Mucosa of rectum (tissue), 2 donors: ENCODE results near the gene MRI1.
"Not testable (repeated sequence)": the region's sequence is repeated elsewhere in the genome, so short reads cannot be mapped to it uniquely, and the experiment has no call there.

Experiments used
- H3K27ac ChIP-seq, 2 donors: one replicate each; pipeline ENCODE4 v1.7.0; 2013; ENCODE audit warnings: inconsistent platforms in 2 of 2, low read depth in 2 of 2, low read length in 2 of 2
- H3K27me3 ChIP-seq, 2 donors: one replicate each; pipeline ENCODE4 v1.7.0; 2013; ENCODE audit warnings: low read length in 2 of 2; ENCODE audit not compliant: control insufficient read depth in 2 of 2, insufficient read depth in 2 of 2
- H3K36me3 ChIP-seq, 2 donors: one replicate each; pipeline ENCODE4 v1.7.0; 2013; ENCODE audit warnings: low read length in 2 of 2; ENCODE audit not compliant: control insufficient read depth in 2 of 2, insufficient read depth in 2 of 2
- H3K4me1 ChIP-seq, 2 donors: one replicate each; pipeline ENCODE4 v1.7.0; 2013; ENCODE audit warnings: low read length in 2 of 2, mild to moderate bottlenecking in 1 of 2; ENCODE audit not compliant: control insufficient read depth in 2 of 2, insufficient read depth in 2 of 2
- H3K4me3 ChIP-seq, 2 donors: one replicate each; pipeline ENCODE4 v1.7.0; 2013; ENCODE audit warnings: low read length in 2 of 2
- H3K9ac ChIP-seq, 2 donors: one replicate each; pipeline ENCODE4 v1.7.0; 2013; ENCODE audit warnings: low read length in 2 of 2, low read depth in 1 of 2, mild to moderate bottlenecking in 1 of 2
- H3K9me3 ChIP-seq, 2 donors: one replicate each; pipeline ENCODE4 v1.7.0; 2013; ENCODE audit warnings: low read length in 2 of 2; ENCODE audit not compliant: control insufficient read depth in 2 of 2
- donor health status: healthy.
- donor health status: Normal muscosa, but diverticular disease.

MRI1 gene

GRCh38 chr19:13788991-13789390, 24.7 kb downstream of the MRI1 start:
- peaks cover 0 to 8% of the 10 kb centered on the region in 2 donors for H3K4me1 ChIP-seq
- H3K9ac ChIP-seq, result peak overlapping the region; percentile 1 to 8
- H3K27me3 ChIP-seq, result no peaks in the 10 kb centered on the region
- H3K9me3 ChIP-seq, result no peaks in the 10 kb centered on the region
- no peaks in the 10 kb centered on the region for H3K36me3 ChIP-seq
- H3K4me3 ChIP-seq, result peak overlapping the region in 1 of 2 donors; percentile 37
- H3K27ac ChIP-seq, result no peak overlapping the region

- no peak overlapping the region for H3K27ac ChIP-seq
Measured at GRCh38 chr19:13790354-13790753, 26.0 kb downstream of the MRI1 start.

GRCh38 chr19:13793317-13793716, 29.0 kb downstream of the MRI1 start:
- H3K27me3 ChIP-seq, H3K36me3 ChIP-seq, H3K4me3 ChIP-seq, H3K27ac ChIP-seq, H3K9me3 ChIP-seq, H3K9ac ChIP-seq: not testable (repeated sequence)
- peaks cover 15 to 20% of the 10 kb centered on the region in 2 donors for H3K4me1 ChIP-seq

More at GRCh38 chr19:13790354-13790753, 26.0 kb downstream of the MRI1 start:
- H3K4me3 ChIP-seq, result no peak overlapping the region
- peaks cover 6 to 7% of the 10 kb centered on the region in 2 donors for H3K4me1 ChIP-seq
- no peaks in the 10 kb centered on the region for H3K9me3 ChIP-seq
- H3K27me3 ChIP-seq, result no peaks in the 10 kb centered on the region
- H3K36me3 ChIP-seq, result no peaks in the 10 kb centered on the region
- no peak overlapping the region for H3K9ac ChIP-seq

GRCh38 chr19:13794398-13794756, 30.1 kb downstream of the MRI1 start:
- Histone ChIP-seq H3K27ac (peak overlapping the region; percentile 80 to 82), H3K9ac (peak overlapping the region; percentile 74 to 84), H3K4me1 (peaks cover 15 to 20% of the 10 kb centered on the region in 2 donors), H3K27me3 (no peaks in the 10 kb centered on the region), H3K9me3 (no peaks in the 10 kb centered on the region), H3K36me3 (no peaks in the 10 kb centered on the region), H3K4me3 (peak overlapping the region; percentile 83)

GRCh38 chr19:13794757-13795589, 30.7 kb downstream of the MRI1 start, which contains the start of gene ZSWIM4:
Gene ZSWIM4, plus strand, starts transcription at chr19:13795443. Its CDS starts 206 bp downstream, at chr19:13795649.
- peak within 1 kb of the TSS; percentile 80 to 82 for H3K27ac ChIP-seq
- no peaks in the 10 kb centered on the region for H3K27me3 ChIP-seq
- no peaks in the 10 kb centered on the region for H3K36me3 ChIP-seq
- no peaks in the 10 kb centered on the region for H3K9me3 ChIP-seq
- peaks cover 15 to 20% of the 10 kb centered on the region in 2 donors for H3K4me1 ChIP-seq
- peak within 1 kb of the TSS; percentile 75 to 84 for H3K9ac ChIP-seq
- peak within 1 kb of the TSS; percentile 83 for H3K4me3 ChIP-seq

- Histone ChIP-seq H3K9me3 (no peaks in the 10 kb centered on the region), H3K36me3 (no peaks in the 10 kb centered on the region), H3K27ac (peak overlapping the region; percentile 70 to 77), H3K9ac (peak overlapping the region; percentile 75 to 77), H3K27me3 (no peaks in the 10 kb centered on the region), H3K4me1 (peaks cover 15 to 20% of the 10 kb centered on the region in 2 donors), H3K4me3 (peak overlapping the region; percentile 72 to 73)
Measured at GRCh38 chr19:13795595-13796300, 31.4 kb downstream of the MRI1 start.

GRCh38 chr19:13796301-13797057, 32.2 kb downstream of the MRI1 start:
- no peaks in the 10 kb centered on the region for H3K9me3 ChIP-seq

GRCh38 chr19:13797058-13797440, 32.7 kb downstream of the MRI1 start:
- Histone ChIP-seq H3K9me3 (no peaks in the 10 kb centered on the region), H3K36me3 (no peaks in the 10 kb centered on the region), H3K27me3 (no peaks in the 10 kb centered on the region), H3K4me3 (no peak overlapping the region), H3K27ac (peak overlapping the region; percentile 23 to 52), H3K4me1 (peaks cover 15 to 20% of the 10 kb centered on the region in 2 donors), H3K9ac (peak overlapping the region in 1 of 2 donors; percentile 77)

More at GRCh38 chr19:13796301-13797057, 32.2 kb downstream of the MRI1 start:
- Histone ChIP-seq H3K27me3 (no peaks in the 10 kb centered on the region), H3K9ac (peak overlapping the region in 1 of 2 donors; percentile 77), H3K36me3 (no peaks in the 10 kb centered on the region), H3K4me1 (peaks cover 15 to 20% of the 10 kb centered on the region in 2 donors), H3K27ac (peak overlapping the region; percentile 52 to 56), H3K4me3 (peak overlapping the region; percentile 11 to 73)

- no peak overlapping the region for H3K9ac ChIP-seq
- H3K27ac ChIP-seq, result no peak overlapping the region
- peaks cover 15 to 20% of the 10 kb centered on the region in 2 donors for H3K4me1 ChIP-seq
Measured at GRCh38 chr19:13797870-13798269, 33.5 kb downstream of the MRI1 start.

More at GRCh38 chr19:13797870-13798269, 33.5 kb downstream of the MRI1 start:
- Histone ChIP-seq H3K4me3 (no peak overlapping the region), H3K27me3 (no peaks in the 10 kb centered on the region), H3K36me3 (no peaks in the 10 kb centered on the region), H3K9me3 (no peaks in the 10 kb centered on the region)
